OCI-LY1 (cell line): Measurements from ENCODE around the gene HECTD2.

Source experiments
- H2AFZ ChIP-seq: fragments of 200-600 bp; sonication (generic), shearing (Covaris generic); 2 replicates; pipeline ENCODE4 v1.6.0; 2014; ENCODE audit warnings: antibody characterized with exemption, mild to moderate bottlenecking, low read length
- H3F3A ChIP-seq: fragments of 200-600 bp; sonication (generic), shearing (Covaris generic); 2 replicates; pipeline ENCODE4 v1.6.0; 2014; ENCODE audit warnings: mild to moderate bottlenecking, antibody characterized with exemption, low read length, moderate library complexity; ENCODE audit not compliant: insufficient read depth
- H3K27ac ChIP-seq: fragments of 200-600 bp; sonication (generic); 2 replicates; pipeline ENCODE4 v1.5.1; 2014; ENCODE audit warnings: low read length, mixed run types, mild to moderate bottlenecking, low read depth; ENCODE audit not compliant: poor library complexity, severe bottlenecking
- H3K27me3 ChIP-seq: fragments of 200-600 bp; sonication (generic); 2 replicates; pipeline ENCODE4 v1.6.0; 2014; ENCODE audit warnings: antibody characterized with exemption, mild to moderate bottlenecking, low read length, moderate library complexity; ENCODE audit not compliant: insufficient read depth
- H3K36me3 ChIP-seq: fragments of 200-600 bp; sonication (generic); 2 replicates; pipeline ENCODE4 v1.6.1; 2014; ENCODE audit warnings: mild to moderate bottlenecking, antibody characterized with exemption, low read length, moderate library complexity, mixed read lengths; ENCODE audit not compliant: insufficient read depth
- H3K4me1 ChIP-seq: fragments of 200-600 bp; sonication (generic); 2 replicates; pipeline ENCODE4 v1.5.1; 2014; ENCODE audit warnings: mild to moderate bottlenecking, low read length, moderate library complexity; ENCODE audit not compliant: insufficient read depth, severe bottlenecking
- H3K4me2 ChIP-seq: fragments of 200-600 bp; sonication (generic), shearing (Covaris generic); 2 replicates; pipeline ENCODE4 v1.6.1; 2014; ENCODE audit warnings: low read length
- H3K4me3 ChIP-seq: fragments of 200-600 bp; sonication (generic); 2 replicates; pipeline ENCODE4 v1.5.1; 2014; ENCODE audit warnings: low read length, low read depth, mild to moderate bottlenecking, mixed read lengths; ENCODE audit not compliant: poor library complexity, severe bottlenecking
- H3K79me2 ChIP-seq: fragments of 200-600 bp; shearing (Covaris generic); 2 replicates; pipeline ENCODE4 v1.6.1; 2016; ENCODE audit warnings: mixed run types, low read length, mixed read lengths; ENCODE audit not compliant: insufficient read depth
- H3K9ac ChIP-seq: fragments of 200-600 bp; sonication (generic), shearing (Covaris generic); 2 replicates; pipeline ENCODE4 v1.6.1; 2014; ENCODE audit warnings: mild to moderate bottlenecking, low read length, mixed read lengths
- H3K9me2 ChIP-seq: fragments of 200-600 bp; sonication (generic), shearing (Covaris generic); 2 replicates; pipeline ENCODE4 v1.6.1; 2014; ENCODE audit warnings: low read depth, mild to moderate bottlenecking, low read length, mixed read lengths
- H3K9me3 ChIP-seq: fragments of 200-600 bp; shearing (Covaris generic); 2 replicates; pipeline ENCODE4 v1.6.1; 2014; ENCODE audit warnings: low read length, mixed read lengths
- H4K20me1 ChIP-seq: fragments of 200-600 bp; sonication (generic), shearing (Covaris generic); 2 replicates; pipeline ENCODE4 v1.6.0; 2016; ENCODE audit warnings: mild to moderate bottlenecking, low read length; ENCODE audit not compliant: insufficient read depth
- EZH2 ChIP-seq: fragments of 200-600 bp; sonication (generic), shearing (Covaris generic); IDR thresholded peaks from 2 replicates; pipeline ENCODE4 v1.8.0; 2017; ENCODE audit warnings: borderline replicate concordance, mixed run types, mild to moderate bottlenecking, antibody characterized with exemption, low read length, moderate library complexity, mixed read lengths
- TF ChIP-seq, protein P1 (sequence below): fragments of 200-600 bp; sonication (generic), shearing (Covaris generic); IDR thresholded peaks from 2 replicates; pipeline ENCODE4 v1.5.1; 2017; ENCODE audit warnings: mild to moderate bottlenecking, antibody characterized with exemption, low read length, moderate library complexity, mixed read lengths

HECTD2 gene

DNA sequence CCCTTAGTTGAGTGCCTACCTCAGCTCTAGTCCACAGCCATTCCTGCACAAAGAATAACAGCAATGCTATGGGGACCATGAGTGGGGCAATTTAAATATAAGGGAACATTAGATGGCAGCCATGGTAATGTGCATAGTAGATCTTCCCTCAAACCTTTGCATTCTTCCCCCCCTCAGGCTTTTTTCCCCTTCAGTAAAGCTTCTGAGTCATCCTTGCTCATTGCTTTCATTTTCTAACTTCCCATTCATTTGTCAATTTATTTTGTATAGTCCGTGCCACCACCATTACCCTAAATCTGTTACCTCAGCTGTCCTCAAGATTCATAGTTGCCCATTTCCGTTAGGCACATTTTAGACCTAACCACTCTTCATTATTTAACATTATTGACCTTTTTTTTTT lies 10.7 kb downstream of the HECTD2 start:
- no peak overlapping the region for H3K4me3 ChIP-seq
- H3K9ac ChIP-seq: no peak overlapping the region
- H3K36me3 ChIP-seq: no peaks in the 10 kb centered on the region
- no peaks in the 10 kb centered on the region for H3K4me1 ChIP-seq
- H3F3A ChIP-seq: no peaks in the 10 kb centered on the region
- no peaks in the 10 kb centered on the region for H3K27me3 ChIP-seq
- no peaks in the 10 kb centered on the region for H4K20me1 ChIP-seq
- H2AFZ ChIP-seq: no peak overlapping the region
- H3K9me2 ChIP-seq: no peaks in the 10 kb centered on the region
- H3K9me3 ChIP-seq: no peaks in the 10 kb centered on the region
- H3K27ac ChIP-seq: no peak overlapping the region
- TF ChIP-seq EZH2: no peak
- TF ChIP-seq, protein P1, sequence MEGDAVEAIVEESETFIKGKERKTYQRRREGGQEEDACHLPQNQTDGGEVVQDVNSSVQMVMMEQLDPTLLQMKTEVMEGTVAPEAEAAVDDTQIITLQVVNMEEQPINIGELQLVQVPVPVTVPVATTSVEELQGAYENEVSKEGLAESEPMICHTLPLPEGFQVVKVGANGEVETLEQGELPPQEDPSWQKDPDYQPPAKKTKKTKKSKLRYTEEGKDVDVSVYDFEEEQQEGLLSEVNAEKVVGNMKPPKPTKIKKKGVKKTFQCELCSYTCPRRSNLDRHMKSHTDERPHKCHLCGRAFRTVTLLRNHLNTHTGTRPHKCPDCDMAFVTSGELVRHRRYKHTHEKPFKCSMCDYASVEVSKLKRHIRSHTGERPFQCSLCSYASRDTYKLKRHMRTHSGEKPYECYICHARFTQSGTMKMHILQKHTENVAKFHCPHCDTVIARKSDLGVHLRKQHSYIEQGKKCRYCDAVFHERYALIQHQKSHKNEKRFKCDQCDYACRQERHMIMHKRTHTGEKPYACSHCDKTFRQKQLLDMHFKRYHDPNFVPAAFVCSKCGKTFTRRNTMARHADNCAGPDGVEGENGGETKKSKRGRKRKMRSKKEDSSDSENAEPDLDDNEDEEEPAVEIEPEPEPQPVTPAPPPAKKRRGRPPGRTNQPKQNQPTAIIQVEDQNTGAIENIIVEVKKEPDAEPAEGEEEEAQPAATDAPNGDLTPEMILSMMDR: no peak
- no peak overlapping the region for H3K4me2 ChIP-seq
- no peaks in the 10 kb centered on the region for H3K79me2 ChIP-seq

DNA sequence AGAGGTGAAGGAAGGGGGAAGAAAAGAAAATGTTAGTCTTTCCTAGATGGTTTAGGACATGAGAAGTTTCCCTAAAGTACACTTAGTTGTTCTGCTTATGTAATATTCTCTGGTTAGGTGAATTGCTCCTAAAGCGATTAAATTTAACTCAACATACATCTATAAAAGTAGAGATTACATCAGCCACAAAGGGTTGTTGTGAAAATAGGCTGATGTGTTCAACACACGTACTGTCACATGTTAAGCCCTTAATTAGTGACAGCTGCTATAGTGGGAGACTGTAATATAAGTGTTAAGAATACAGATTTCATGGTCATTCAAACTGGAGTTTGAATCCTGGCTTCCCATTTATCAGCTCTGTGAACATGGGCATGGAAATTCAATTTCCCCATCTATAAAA lies 12.8 kb downstream of the HECTD2 start:
- no peak overlapping the region for H3K27ac ChIP-seq
- no peak overlapping the region for H3K4me2 ChIP-seq
- no peaks in the 10 kb centered on the region for H3K36me3 ChIP-seq
- H3K9me2 ChIP-seq: no peaks in the 10 kb centered on the region
- H3K9ac ChIP-seq: no peak overlapping the region
- no peaks in the 10 kb centered on the region for H3K27me3 ChIP-seq
- TF ChIP-seq, protein P1: no peak
- TF ChIP-seq EZH2: no peak
- H3K9me3 ChIP-seq: no peaks in the 10 kb centered on the region
- no peak overlapping the region for H2AFZ ChIP-seq
- H4K20me1 ChIP-seq: no peaks in the 10 kb centered on the region
- H3K4me1 ChIP-seq: no peaks in the 10 kb centered on the region
- no peaks in the 10 kb centered on the region for H3K79me2 ChIP-seq
- H3F3A ChIP-seq: no peaks in the 10 kb centered on the region
- H3K4me3 ChIP-seq: no peak overlapping the region

DNA sequence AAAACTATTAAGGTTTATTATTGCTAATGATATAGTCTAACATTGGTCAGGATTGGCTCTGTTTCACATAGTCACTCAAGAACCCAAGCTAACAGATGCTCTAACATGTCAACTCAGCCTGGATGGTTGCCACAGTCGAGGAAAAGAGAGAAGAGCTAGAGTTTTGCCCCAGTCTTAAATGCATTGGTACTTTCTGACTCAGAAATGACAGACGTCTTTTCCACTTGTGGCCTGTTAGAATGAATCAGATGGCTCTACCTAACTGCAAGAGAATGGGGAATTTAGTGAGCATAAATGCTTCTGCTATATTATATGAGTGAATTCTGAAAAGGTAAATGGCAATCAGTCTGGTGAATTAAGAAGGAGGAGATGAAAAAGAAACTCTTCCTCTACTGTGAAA lies 13.9 kb downstream of the HECTD2 start:
- no peaks in the 10 kb centered on the region for H3K36me3 ChIP-seq
- H3F3A ChIP-seq: no peaks in the 10 kb centered on the region
- no peak overlapping the region for H3K4me3 ChIP-seq
- H3K27me3 ChIP-seq: no peaks in the 10 kb centered on the region
- no peaks in the 10 kb centered on the region for H3K79me2 ChIP-seq
- no peaks in the 10 kb centered on the region for H3K4me1 ChIP-seq
- H3K9me3 ChIP-seq: no peaks in the 10 kb centered on the region
- no peak overlapping the region for H3K4me2 ChIP-seq
- no peak overlapping the region for H3K27ac ChIP-seq
- no peaks in the 10 kb centered on the region for H4K20me1 ChIP-seq
- H3K9ac ChIP-seq: no peak overlapping the region
- TF ChIP-seq, protein P1: no peak
- TF ChIP-seq EZH2: no peak
- no peaks in the 10 kb centered on the region for H3K9me2 ChIP-seq
- no peak overlapping the region for H2AFZ ChIP-seq
